ENCODE results near the gene SUCO. TPM values are rescaled to one million over a fixed set of nuclear protein-coding genes. Genes with fewer than 3 reads are reported as not detected.

SUCO gene
- total RNA-seq, 1 experiment from 2014 or later = 37.7 TPM

- H4K91ac ChIP-seq (ENCODE audit: insufficient read length, low read depth, low read length) = no peak overlapping the region
- H3T11ph ChIP-seq (ENCODE audit: low read length) = no peak overlapping the region
- no peaks in the 10 kb centered on the region for H4K20me1 ChIP-seq (ENCODE audit: control insufficient read depth, insufficient read depth, insufficient read length)
- no peak overlapping the region for H2BK120ac ChIP-seq (ENCODE audit: low read depth, low read length, poor library complexity, severe bottlenecking)
- H3K9me3 ChIP-seq (ENCODE audit: control insufficient read depth, low read depth, low read length) = peaks cover 6% of the 10 kb centered on the region
- H3K79me2 ChIP-seq (ENCODE audit: insufficient read depth, low read length) = 0 out of 2 replicates have a peak, but pooled peaks cover 2% of the 10 kb centered on the region
- no peaks in the 10 kb centered on the region for H3K4me1 ChIP-seq (ENCODE audit: insufficient read depth, low read length)
- peak overlapping the region; percentile 64 for H2BK20ac ChIP-seq (ENCODE audit: low read depth, low read length, poor library complexity, severe bottlenecking)
- Mint-ChIP-seq H3K9me3 (peaks cover 8 to 10% of the 10 kb centered on the region in 2 experiments), H3K4me1 (peaks cover 10 to 13% of the 10 kb centered on the region in 2 experiments), H3K4me3 (no peak overlapping the region), H3K27ac (peak overlapping the region in 2 of 3 experiments; percentile 0 to 49; a peak in 2 of 7 replicates), H3K36me3 (ENCODE audit: insufficient read depth in 1 of 3, low read depth in 3 of 3) (peaks cover 73 to 86% (median 75%) of the 10 kb centered on the region in 3 experiments), H3K27me3 (ENCODE audit: low read depth) (no peaks in the 10 kb centered on the region)
- H3K23me2 ChIP-seq (ENCODE audit: insufficient read length, low read depth, low read length, poor library complexity, severe bottlenecking) = no peaks in the 10 kb centered on the region
- H2BK12ac ChIP-seq (ENCODE audit: insufficient read length, low read depth, low read length) = no peak overlapping the region
- no CpG with 5 or more reads among the region's 5 CpGs for WGBS (ENCODE audit: extremely low coverage, insufficient read length, low lambda C conversion rate)
- TF ChIP-seq CTCF (conservative IDR thresholded peaks at IDR 0.05) = no peak
- H2BK5ac ChIP-seq (ENCODE audit: insufficient read length, low read length) = no peak overlapping the region
- H2BK15ac ChIP-seq (ENCODE audit: low read depth, low read length) = no peak overlapping the region
- H3K27ac ChIP-seq (ENCODE audit: insufficient read length, low read depth, low read length) = no peak overlapping the region
- no peak overlapping the region for H3K23ac ChIP-seq (ENCODE audit: insufficient read length, low read depth, low read length)
- no peak for DNase-seq
- peaks cover 2% of the 10 kb centered on the region for H3K79me1 ChIP-seq (ENCODE audit: insufficient read depth, low read depth, low read length, poor library complexity, severe bottlenecking)
- no peak overlapping the region for H3K14ac ChIP-seq (ENCODE audit: insufficient read depth, low read length)
- H4K5ac ChIP-seq (ENCODE audit: insufficient read length, low read depth, low read length) = no peak overlapping the region
- H3K4me2 ChIP-seq (ENCODE audit: insufficient read depth, insufficient read length, low read length) = no peak overlapping the region
- no peak overlapping the region for H3K56ac ChIP-seq (ENCODE audit: insufficient read length, low read depth, low read length)
- H3K9ac ChIP-seq (ENCODE audit: extremely low read depth, insufficient read length, low read length) = no peak overlapping the region
- H3K27me3 ChIP-seq (ENCODE audit: insufficient read depth, low read length) = no peaks in the 10 kb centered on the region
- H3K4ac ChIP-seq (ENCODE audit: low read depth, low read length) = no peak overlapping the region
- H3K18ac ChIP-seq (ENCODE audit: insufficient read length, low read depth, low read length) = no peak overlapping the region
- H2AFZ ChIP-seq (ENCODE audit: low read length) = no peak overlapping the region
- no peak overlapping the region for H4K8ac ChIP-seq (replicated peaks; ENCODE audit: insufficient read length, low read depth, low read length)
- no peak overlapping the region for H2AK5ac ChIP-seq (ENCODE audit: insufficient read length, low read length)
Observed at GRCh38 chr1:172566196-172566997, 33.4 kb downstream of the SUCO start.

Measured in H9 (cell line).